PC-9 (cell line): ENCODE measurements around the gene MSANTD1.

Experiments used
- CTCF ChIP-seq: fragments of 200-600 bp; sonication (generic); conservative IDR thresholded peaks from 2 replicates; pipeline ENCODE4 v1.6.1; 2017; ENCODE audit warnings: mixed run types, antibody characterized with exemption, mild to moderate bottlenecking, moderate library complexity
- EZH2 ChIP-seq: fragments of 200-600 bp; sonication (generic); IDR thresholded peaks from 2 replicates; pipeline ENCODE4 v1.8.0; 2017; ENCODE audit warnings: antibody characterized with exemption, low read depth

- TF ChIP-seq CTCF (no peak), EZH2 (no peak)
Measured at GRCh38 chr4:3302173-3302785, 53.3 kb downstream of the MSANTD1 start.
